Measurements from ENCODE around the gene CD164. TPM values are rescaled to one million over a fixed set of nuclear protein-coding genes. Genes with fewer than 3 reads are reported as not detected.

Gene CD164
- total and polyA plus RNA-seq, 2 donors (not counting 3 experiments of a cell fraction or from before 2014, with no cell fraction given) = 116 to 172 TPM

DNA sequence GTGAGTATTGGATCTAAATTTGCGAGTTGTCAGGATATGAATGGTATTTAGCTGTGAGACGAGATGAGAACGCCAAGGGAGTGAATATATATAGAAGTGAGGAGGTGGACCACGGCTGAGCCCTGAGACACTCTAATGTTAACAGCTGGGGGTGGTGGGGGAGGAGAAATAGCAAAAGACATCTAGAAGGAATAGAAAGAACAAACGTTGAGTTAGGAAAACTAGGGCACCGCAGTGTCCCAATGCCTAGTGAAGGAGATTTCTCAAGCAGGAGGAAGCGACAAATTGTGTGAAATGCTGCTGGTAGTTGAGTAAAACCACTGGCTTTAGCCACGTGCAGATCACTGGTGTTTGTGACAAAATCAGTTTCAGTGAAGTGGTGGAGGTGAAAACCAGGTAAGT is 56.9 kb downstream of the CD164 start:
- Histone ChIP-seq H3K4me1 (ENCODE audit: control insufficient read depth, extremely low read depth, insufficient read depth, low read length) (peaks cover 8% of the 10 kb centered on the region), H2AFZ (ENCODE audit: low read depth, low read length) (no peak overlapping the region), H3K79me2 (ENCODE audit: control insufficient read depth, insufficient read depth, low read length) (no peaks in the 10 kb centered on the region), H3K36me3 (ENCODE audit: control insufficient read depth in 2 of 2, extremely low read depth in 1 of 2, insufficient read depth in 2 of 2, low read length in 2 of 2) (no peaks in the 10 kb centered on the region), H3K27me3 (ENCODE audit: control insufficient read depth in 2 of 2, insufficient read depth in 2 of 2, low read length in 2 of 2) (peaks cover 4 to 5% of the 10 kb centered on the region in 2 experiments), H3K9me1 (replicated peaks; ENCODE audit: control insufficient read depth, extremely low read depth, insufficient read depth, low read length) (no peaks in the 10 kb centered on the region), H3K27ac (ENCODE audit: insufficient read depth, low read depth, low read length) (no peak overlapping the region), H4K20me1 (replicated peaks; ENCODE audit: control insufficient read depth, extremely low read depth, insufficient read depth, low read length) (no peaks in the 10 kb centered on the region), H3K9ac (replicated peaks; ENCODE audit: extremely low read depth, insufficient read depth, low read length) (no peak overlapping the region), H3K4me3 (replicated peaks in 1 of 3; ENCODE audit: insufficient read depth in 1 of 3, low read depth in 1 of 3, low read length in 3 of 3) (no peak overlapping the region), H3K9me3 (replicated peaks; ENCODE audit: control insufficient read depth, insufficient read depth, low read length) (no peaks in the 10 kb centered on the region), H3K4me2 (ENCODE audit: insufficient read depth, low read length) (no peak overlapping the region)
- CTCF ChIA-PET = no interaction called here
- no peak for DNase-seq (ENCODE audit: low read depth, low spot score)
- no peak for FAIRE-seq
- dilution Hi-C loops (cut with MboI; ENCODE audit: extremely low pct_ligation_motif_present, low sequenced_read_pairs) (no loop called here), intact Hi-C loops (cut with micrococcal nuclease) (no loop called here)
- POLR2A ChIA-PET = no interaction called here
- no TSS peak for BruUV-seq (replicated peaks)
- no peak for TF ChIP-seq GATA2 (IDR thresholded peaks at IDR 0.05; ENCODE audit: insufficient read depth, insufficient read length, low read depth, low read length)
- no peak for TF ChIP-seq JUN (IDR thresholded peaks at IDR 0.05; ENCODE audit: borderline replicate concordance, insufficient read depth, insufficient read length, low read depth)
- TF ChIP-seq, protein P1, sequence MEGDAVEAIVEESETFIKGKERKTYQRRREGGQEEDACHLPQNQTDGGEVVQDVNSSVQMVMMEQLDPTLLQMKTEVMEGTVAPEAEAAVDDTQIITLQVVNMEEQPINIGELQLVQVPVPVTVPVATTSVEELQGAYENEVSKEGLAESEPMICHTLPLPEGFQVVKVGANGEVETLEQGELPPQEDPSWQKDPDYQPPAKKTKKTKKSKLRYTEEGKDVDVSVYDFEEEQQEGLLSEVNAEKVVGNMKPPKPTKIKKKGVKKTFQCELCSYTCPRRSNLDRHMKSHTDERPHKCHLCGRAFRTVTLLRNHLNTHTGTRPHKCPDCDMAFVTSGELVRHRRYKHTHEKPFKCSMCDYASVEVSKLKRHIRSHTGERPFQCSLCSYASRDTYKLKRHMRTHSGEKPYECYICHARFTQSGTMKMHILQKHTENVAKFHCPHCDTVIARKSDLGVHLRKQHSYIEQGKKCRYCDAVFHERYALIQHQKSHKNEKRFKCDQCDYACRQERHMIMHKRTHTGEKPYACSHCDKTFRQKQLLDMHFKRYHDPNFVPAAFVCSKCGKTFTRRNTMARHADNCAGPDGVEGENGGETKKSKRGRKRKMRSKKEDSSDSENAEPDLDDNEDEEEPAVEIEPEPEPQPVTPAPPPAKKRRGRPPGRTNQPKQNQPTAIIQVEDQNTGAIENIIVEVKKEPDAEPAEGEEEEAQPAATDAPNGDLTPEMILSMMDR (IDR thresholded peaks at IDR 0.05; ENCODE audit: extremely low read depth in 1 of 2, insufficient read depth in 1 of 2, low read depth in 1 of 2, low read length in 2 of 2) = no peak
- no peak for TF ChIP-seq POLR2A (IDR thresholded peaks at IDR 0.05; ENCODE audit: low read depth, low read length)
- TF ChIP-seq MYC (IDR thresholded peaks at IDR 0.05; ENCODE audit: low read depth, low read length) = no peak
- TF ChIP-seq EZH2 (IDR thresholded peaks at IDR 0.05; ENCODE audit: borderline replicate concordance, low read depth, low read length, severe bottlenecking) = no peak
- no peak for TF ChIP-seq FOS (IDR thresholded peaks at IDR 0.05; ENCODE audit: borderline replicate concordance, insufficient read depth, low read length)
- TF ChIP-seq POLR2AphosphoS5 (IDR thresholded peaks at IDR 0.05; ENCODE audit: insufficient read depth, low read depth, low read length) = no peak
- TF ChIP-seq, protein P2, sequence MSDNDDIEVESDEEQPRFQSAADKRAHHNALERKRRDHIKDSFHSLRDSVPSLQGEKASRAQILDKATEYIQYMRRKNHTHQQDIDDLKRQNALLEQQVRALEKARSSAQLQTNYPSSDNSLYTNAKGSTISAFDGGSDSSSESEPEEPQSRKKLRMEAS (IDR thresholded peaks at IDR 0.05; ENCODE audit: insufficient read depth, insufficient read length) = no peak

All from endothelial cell of umbilical vein (primary cell).